Caki2 (cell line): Measurements from ENCODE around the gene VEGFA. TPM values are rescaled to one million over a fixed set of nuclear protein-coding genes. Genes with fewer than 3 reads are reported as not detected.

ENCODE experiments used
- DNase-seq: peaks from one replicate; pipeline ENCODE4 v3.0.0-alpha.2; 2015; ENCODE audit warnings: low read depth
- in situ Hi-C: cut with HindIII; loops from 2 replicates; pipeline ENCODE4 v1.10.0; 2016; ENCODE audit warnings: low sequenced_read_pairs, low pct_unique_long_range_greater_than_20kb, mixed read lengths
- total RNA-seq: library from RNA; depleted of rRNA; stranded (reverse); fragments of >200 nt; shearing (Covaris generic); gene quantifications from 2 replicates; pipeline ENCODE4 v1.2.3, GENCODE V29; 2014; ENCODE audit warnings: low replicate concordance

VEGFA gene
- total RNA-seq, 1 experiment from 2014 or later = 40.0 TPM

DNA sequence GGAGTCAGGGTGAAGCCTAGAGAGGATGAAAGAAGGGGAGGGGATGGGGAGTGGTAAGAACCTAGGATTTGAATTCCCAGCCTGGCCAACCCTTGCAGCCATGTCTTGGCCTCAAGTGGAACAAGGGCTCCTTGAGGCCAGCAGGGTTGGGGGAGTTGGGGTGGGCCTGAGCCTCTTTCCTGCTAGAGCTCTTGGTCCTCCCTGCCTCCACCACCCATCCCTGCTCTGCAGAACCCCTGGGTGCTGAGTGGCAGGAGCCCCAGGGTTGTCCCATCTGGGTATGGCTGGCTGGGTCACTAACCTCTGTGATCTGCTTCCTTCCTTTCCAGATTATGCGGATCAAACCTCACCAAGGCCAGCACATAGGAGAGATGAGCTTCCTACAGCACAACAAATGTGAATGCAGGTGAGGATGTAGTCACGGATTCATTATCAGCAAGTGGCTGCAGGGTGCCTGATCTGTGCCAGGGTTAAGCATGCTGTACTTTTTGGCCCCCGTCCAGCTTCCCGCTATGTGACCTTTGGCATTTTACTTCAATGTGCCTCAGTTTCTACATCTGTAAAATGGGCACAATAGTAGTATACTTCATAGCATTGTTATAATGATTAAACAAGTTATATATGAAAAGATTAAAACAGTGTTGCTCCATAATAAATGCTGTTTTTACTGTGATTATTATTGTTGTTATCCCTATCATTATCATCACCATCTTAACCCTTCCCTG is 8.3 kb downstream of the VEGFA start:
- no peak for DNase-seq
- in situ Hi-C loops = no loop called here

DNA sequence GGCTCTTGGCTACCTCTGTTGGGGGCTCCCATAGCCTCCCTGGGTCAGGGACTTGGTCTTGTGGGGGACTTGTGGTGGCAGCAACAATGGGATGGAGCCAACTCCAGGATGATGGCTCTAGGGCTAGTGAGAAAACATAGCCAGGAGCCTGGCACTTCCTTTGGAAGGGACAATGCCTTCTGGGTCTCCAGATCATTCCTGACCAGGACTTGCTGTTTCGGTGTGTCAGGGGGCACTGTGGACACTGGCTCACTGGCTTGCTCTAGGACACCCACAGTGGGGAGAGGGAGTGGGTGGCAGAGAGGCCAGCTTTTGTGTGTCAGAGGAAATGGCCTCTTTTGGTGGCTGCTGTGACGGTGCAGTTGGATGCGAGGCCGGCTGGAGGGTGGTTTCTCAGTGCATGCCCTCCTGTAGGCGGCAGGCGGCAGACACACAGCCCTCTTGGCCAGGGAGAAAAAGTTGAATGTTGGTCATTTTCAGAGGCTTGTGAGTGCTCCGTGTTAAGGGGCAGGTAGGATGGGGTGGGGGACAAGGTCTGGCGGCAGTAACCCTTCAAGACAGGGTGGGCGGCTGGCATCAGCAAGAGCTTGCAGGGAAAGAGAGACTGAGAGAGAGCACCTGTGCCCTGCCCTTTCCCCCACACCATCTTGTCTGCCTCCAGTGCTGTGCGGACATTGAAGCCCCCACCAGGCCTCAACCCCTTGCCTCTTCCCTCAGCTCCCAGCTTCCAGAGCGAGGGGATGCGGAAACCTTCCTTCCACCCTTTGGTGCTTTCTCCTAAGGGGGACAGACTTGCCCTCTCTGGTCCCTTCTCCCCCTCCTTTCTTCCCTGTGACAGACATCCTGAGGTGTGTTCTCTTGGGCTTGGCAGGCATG is 9.2 kb downstream of the VEGFA start:
- in situ Hi-C loops = no loop called here
- DNase-seq = no peak

DNA sequence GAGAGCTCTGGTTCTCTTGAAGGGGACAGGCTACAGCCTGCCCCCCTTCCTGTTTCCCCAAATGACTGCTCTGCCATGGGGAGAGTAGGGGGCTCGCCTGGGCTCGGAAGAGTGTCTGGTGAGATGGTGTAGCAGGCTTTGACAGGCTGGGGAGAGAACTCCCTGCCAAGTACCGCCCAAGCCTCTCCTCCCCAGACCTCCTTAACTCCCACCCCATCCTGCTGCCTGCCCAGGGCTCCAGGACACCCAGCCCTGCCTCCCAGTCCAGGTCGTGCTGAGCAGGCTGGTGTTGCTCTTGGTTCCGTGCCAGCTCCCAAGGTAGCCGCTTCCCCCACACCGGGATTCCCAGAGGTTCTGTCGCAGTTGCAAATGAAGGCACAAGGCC is 9.8 kb downstream of the VEGFA start:
- in situ Hi-C loops = no loop called here
- peak; percentile 72 for DNase-seq

DNA sequence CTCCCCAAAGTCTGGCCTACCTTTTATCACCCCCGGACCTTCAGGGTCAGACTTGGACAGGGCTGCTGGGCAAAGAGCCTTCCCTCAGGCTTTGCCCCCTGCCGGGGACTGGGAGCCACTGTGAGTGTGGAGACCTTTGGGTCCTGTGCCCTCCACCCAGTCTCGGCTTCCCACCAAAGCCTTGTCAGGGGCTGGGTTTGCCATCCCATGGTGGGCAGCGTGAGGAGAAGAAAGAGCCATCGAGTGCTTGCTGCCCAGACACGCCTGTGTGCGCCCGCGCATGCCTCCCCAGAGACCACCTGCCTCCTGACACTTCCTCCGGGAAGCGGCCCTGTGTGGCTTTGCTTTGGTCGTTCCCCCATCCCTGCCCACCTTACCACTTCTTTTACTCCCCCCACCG is 10.3 kb downstream of the VEGFA start:
- in situ Hi-C loops = no loop called here
- DNase-seq = no peak

GRCh38 chr6:43780941-43781928 is 11.2 kb downstream of the VEGFA start:
- DNase-seq = no peak

GRCh38 chr6:43781941-43782704 is 12.1 kb downstream of the VEGFA start:
- in situ Hi-C loops = no loop called here
- DNase-seq = no peak

More at GRCh38 chr6:43780941-43781928, 11.2 kb downstream of the VEGFA start:
- in situ Hi-C loops = no loop called here

DNA sequence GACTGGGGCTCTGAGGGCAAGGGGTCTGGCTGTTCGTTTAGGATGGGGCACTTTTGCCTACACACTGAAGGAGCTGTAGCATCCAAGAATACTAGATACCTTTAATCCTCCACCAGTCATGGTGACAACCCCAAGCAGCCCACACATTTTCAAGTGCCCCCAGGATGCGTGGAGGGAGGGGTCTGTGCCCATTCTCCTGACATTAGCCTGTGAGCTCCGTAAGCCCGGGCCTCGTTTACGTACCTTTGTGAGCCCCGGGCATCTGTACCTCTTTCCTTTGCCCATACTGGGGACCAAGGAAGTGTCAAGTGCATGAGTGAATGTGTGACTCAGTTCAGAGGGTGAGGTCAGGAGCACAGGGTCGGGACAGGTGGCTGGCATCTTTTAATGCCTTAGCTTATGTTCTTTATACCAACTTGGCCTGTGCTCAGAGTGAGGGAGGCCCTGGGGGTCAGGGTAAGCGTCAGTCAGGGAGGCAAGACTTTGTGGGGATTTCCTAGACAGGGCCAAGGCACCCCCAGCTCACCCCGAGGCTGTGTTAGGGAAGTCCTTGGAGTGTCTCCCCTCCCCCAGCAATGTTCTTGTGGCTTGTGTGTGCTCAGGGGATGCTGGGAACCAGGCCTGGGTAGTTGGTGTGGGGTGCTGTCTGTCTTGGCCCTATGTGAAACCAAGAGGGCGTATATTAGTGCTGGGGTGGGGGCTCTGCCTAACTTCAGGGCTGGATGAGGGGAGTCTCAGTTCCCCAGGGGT is 12.9 kb downstream of the VEGFA start:
- no peak for DNase-seq
- in situ Hi-C loops = no loop called here

GRCh38 chr6:43784049-43784855 is 14.2 kb downstream of the VEGFA start:
- no peak for DNase-seq
- in situ Hi-C loops = no loop called here

GRCh38 chr6:43785220-43785752 is 15.3 kb downstream of the VEGFA start:
- in situ Hi-C loops = no loop called here
- DNase-seq = no peak

DNA sequence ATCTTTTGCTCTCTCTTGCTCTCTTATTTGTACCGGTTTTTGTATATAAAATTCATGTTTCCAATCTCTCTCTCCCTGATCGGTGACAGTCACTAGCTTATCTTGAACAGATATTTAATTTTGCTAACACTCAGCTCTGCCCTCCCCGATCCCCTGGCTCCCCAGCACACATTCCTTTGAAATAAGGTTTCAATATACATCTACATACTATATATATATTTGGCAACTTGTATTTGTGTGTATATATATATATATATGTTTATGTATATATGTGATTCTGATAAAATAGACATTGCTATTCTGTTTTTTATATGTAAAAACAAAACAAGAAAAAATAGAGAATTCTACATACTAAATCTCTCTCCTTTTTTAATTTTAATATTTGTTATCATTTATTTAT is 15.9 kb downstream of the VEGFA start:
- no peak for DNase-seq
- in situ Hi-C loops = no loop called here

- DNase-seq = no peak
- in situ Hi-C loops = no loop called here
Observed at GRCh38 chr6:43786664-43787329, 16.8 kb downstream of the VEGFA start.

DNA sequence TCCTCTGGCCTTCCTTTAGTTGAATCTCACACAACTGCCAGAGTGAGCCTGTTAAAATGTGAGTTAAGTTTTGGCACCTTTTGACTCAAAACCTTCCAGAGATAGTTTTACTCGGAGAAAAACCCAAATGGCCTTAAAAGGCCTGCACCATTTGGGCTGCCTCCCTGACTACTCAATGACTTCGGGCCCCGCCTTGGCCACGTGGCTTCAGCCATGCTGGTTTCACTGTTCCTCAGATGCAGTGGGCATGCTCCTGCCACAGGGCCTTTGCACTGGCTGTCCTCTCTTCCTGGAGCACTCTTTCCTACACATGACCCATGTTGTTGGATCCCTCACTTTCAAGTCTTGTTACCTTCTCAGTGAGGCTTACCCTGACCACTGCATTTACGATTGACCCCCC is 18.3 kb downstream of the VEGFA start:
- no peak for DNase-seq
- in situ Hi-C loops = no loop called here

GRCh38 chr6:43789447-43789846 is 19.4 kb downstream of the VEGFA start:
- no peak for DNase-seq
- in situ Hi-C loops = no loop called here

GRCh38 chr6:43790031-43790430 is 20.0 kb downstream of the VEGFA start:
- in situ Hi-C loops = no loop called here
- no peak for DNase-seq

DNA sequence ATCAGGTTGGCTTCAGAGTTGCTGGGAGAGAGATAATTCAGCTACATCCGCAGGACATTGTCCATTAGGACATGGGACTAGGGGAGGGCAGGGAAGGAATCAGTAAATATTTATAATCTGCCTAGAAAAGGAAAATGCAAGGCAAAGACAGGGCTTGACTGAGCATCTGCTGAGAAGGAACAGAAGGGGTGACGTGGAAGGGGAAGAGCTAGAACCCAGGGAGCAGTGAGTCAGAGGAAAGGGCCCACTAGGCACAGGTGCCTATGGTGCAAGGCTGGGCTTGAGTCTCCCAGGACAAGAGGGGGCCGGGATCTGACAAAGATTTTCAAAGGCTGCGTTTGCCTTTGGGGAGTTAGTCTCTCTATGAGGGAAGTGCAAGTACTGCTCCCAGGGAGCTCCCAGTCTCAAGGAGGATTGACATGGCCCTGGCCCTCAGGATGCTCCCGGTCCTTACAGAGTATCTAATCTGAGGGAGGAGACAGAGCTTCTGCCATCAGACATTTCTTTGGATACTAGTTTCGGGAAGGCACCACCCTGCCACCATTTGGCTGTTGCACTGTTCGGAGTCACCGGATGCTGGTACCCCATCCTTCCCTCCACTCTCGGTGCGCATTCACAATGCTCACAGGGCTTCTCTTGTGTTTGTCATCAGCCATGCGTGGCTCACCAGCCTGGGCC is 21.9 kb downstream of the VEGFA start:
- no peak for DNase-seq
- in situ Hi-C loops = no loop called here
